Measurements from ENCODE around the gene GMDS.
"Not testable (repeated sequence)": the region's sequence is repeated elsewhere in the genome, so short reads cannot be mapped to it uniquely, and the experiment has no call there.

GMDS gene

DNA sequence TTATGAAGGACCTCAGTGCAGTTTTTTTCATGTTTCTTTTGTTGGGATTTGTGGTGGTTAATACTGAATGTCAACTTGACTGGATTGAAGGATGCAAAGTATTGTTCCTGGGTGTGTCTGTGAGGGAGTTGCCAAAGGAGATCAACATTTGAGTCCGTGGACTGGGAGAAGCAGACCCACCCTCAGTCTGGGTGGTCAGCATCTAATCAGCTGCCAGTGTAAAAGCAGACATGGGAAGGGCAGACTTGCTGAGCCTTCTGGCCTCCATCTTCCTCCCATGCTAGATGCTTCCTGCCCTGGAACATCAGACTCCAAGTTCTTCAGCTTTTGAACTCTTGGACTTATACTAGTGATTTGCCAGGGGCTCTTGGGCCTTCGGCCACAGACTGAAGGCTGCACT, 553.6 kb downstream of the GMDS start:
- DNase-seq (ENCODE audit: low spot score in 2 of 2); H3K9me3 Mint-ChIP-seq; H3K36me3 Mint-ChIP-seq (ENCODE audit: insufficient read depth); H3K27me3 Mint-ChIP-seq; H3K4me1 Mint-ChIP-seq; H3K4me3 Mint-ChIP-seq; ATAC-seq (replicated peaks; ENCODE audit: extremely low read depth, poor library complexity, severe bottlenecking); H3K27ac Mint-ChIP-seq (ENCODE audit: low read depth): not testable (repeated sequence)

DNA sequence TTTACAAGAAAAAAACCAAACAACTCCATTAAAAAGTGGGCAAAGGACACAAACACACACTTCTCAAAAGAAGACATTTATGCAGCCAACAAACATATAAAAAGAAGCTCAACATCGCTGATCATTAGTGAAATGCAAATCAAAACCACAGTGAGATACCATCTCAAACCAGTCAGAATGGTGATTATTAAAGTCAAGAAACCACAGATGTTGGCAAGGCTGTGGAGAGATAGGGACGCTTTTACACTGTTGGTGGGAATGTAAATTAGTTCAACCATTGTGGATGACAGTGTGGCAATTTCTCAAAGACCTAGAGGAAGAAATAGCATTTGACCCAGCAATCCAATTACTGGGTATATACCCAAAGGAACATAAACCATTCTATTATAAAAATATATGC, 554.7 kb downstream of the GMDS start:
- ATAC-seq (replicated peaks; ENCODE audit: extremely low read depth, poor library complexity, severe bottlenecking); H3K27me3 Mint-ChIP-seq; H3K27ac Mint-ChIP-seq (ENCODE audit: low read depth); DNase-seq (ENCODE audit: low spot score in 2 of 2); H3K9me3 Mint-ChIP-seq; H3K4me1 Mint-ChIP-seq; H3K4me3 Mint-ChIP-seq; H3K36me3 Mint-ChIP-seq (ENCODE audit: insufficient read depth): not testable (repeated sequence)

DNA sequence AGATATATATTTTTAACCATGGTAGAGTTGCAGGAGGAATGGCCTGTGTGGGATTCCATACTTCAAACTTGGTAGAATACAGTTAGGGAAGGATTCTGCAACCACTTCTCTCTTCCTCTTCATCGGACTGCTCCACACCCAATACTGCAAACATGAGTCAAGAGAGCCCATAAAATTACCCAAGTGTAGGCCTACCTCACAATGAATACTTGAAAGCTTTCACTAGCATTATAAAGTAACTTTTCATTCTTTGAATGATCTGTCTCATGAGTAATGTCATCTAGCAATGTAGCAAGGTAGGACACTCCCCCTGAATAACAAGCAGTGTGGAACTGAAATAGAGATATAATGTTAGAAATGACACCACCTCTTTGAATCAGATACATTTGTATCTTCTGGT, 556.3 kb downstream of the GMDS start:
- H3K9me3 Mint-ChIP-seq = no peaks in the 10 kb centered on the region
- no peak overlapping the region for H3K27ac Mint-ChIP-seq (ENCODE audit: low read depth)
- ATAC-seq (replicated peaks; ENCODE audit: extremely low read depth, poor library complexity, severe bottlenecking) = no peak

DNA sequence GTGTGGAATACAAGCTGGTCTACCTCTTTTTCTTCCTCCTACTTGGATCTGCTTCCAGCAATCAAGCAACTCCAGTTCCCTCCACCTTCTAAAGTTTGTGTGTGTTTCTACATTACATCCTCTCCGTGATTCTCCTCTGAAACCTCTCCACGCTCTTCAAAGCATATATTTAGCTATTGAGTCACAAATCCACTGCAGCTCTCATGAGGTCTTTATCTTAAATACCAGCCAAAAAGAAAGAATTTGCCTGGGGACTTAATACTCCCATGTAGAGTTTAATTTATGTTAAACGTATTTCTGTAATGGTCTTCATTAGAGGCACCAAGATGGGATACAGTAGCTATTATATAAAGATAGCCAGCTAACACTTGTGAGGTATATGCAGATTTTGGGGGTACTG, 557.0 kb downstream of the GMDS start:
- ATAC-seq (replicated peaks; ENCODE audit: extremely low read depth, poor library complexity, severe bottlenecking) (no peak), DNase-seq (ENCODE audit: low spot score in 2 of 2) (no peak)
- no peaks in the 10 kb centered on the region for H3K36me3 Mint-ChIP-seq (ENCODE audit: insufficient read depth)
- H3K27ac Mint-ChIP-seq (ENCODE audit: low read depth) = no peak overlapping the region
- no peaks in the 10 kb centered on the region for H3K27me3 Mint-ChIP-seq
- no peak overlapping the region for H3K4me3 Mint-ChIP-seq
- H3K9me3 Mint-ChIP-seq = no peaks in the 10 kb centered on the region
- no peaks in the 10 kb centered on the region for H3K4me1 Mint-ChIP-seq

More for the DNA sequence above, 556.3 kb downstream of the GMDS start:
- DNase-seq (ENCODE audit: low spot score in 2 of 2) = no peak
- H3K4me1 Mint-ChIP-seq = no peaks in the 10 kb centered on the region
- H3K4me3 Mint-ChIP-seq = no peak overlapping the region
- H3K36me3 Mint-ChIP-seq (ENCODE audit: insufficient read depth) = no peaks in the 10 kb centered on the region
- no peaks in the 10 kb centered on the region for H3K27me3 Mint-ChIP-seq

DNA sequence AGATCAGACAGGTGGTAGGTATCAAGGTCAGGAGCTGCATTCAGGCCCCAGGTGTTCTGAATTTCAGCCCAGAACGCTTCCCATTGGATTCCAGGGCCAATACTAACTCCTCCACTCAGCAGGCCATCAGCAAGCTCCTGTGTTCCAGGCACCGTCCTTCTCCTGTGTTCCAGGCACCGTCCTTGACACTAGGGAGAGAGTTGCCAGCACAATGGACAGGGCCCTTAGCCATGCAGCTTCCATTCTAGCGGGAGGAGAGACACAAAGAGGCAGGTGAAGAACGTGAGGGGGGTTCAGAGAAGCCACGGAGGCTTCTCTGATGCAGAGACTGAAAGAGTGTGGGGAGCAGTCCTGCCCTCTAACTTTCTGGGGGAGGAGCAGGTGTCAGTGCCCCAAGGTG, 558.0 kb downstream of the GMDS start:
- H3K27me3 Mint-ChIP-seq = no peaks in the 10 kb centered on the region
- H3K9me3 Mint-ChIP-seq = no peaks in the 10 kb centered on the region
- H3K4me3 Mint-ChIP-seq = no peak overlapping the region
- H3K36me3 Mint-ChIP-seq (ENCODE audit: insufficient read depth) = no peaks in the 10 kb centered on the region
- no peaks in the 10 kb centered on the region for H3K4me1 Mint-ChIP-seq
- H3K27ac Mint-ChIP-seq (ENCODE audit: low read depth) = no peak overlapping the region
- DNase-seq (ENCODE audit: low spot score in 2 of 2) = no peak
- ATAC-seq (replicated peaks; ENCODE audit: extremely low read depth, poor library complexity, severe bottlenecking) = no peak

DNA sequence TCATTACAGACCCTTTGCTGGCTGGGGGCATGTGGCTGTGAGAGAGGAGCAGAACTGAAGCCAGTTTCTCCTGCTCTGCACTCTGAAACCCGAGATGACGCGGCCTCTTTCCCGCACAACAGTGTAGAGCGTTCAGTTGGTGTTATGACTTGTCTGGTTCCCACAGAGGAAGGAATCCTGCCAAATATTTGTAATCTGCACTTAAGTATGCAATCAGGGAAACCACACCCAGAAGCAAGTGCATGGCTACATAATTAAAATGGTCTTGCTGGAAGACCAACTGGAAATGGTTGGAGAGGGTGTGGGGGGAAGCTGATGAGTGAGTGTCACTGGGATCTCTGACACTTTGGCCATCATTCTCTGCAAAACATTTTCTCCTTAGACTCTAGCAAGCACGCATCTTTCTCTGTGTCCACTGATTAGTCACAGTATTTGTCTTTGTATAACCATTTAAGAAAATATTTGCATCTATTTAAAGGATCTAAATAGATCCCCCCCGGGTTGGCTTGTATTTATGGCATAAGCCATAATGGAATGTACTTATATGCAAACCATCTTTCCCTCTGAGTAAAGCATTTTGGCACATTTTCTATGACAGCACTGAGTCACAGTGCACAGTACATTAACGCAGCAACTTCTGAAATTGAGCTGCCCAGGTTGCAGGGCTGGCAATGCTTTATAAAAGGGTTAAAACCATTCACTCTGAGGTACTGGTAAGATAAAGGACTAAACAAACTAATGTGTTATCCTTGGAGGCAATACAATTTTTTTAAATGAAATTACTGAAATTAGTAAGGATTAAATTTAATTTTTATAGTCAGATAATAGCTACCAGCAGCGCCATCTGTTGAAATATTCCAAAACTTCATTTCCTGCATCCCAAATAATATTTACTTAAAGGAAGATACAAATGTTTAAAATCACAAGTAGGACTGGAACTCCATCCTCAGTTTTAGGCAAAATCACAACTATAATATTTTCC, 559.0 kb downstream of the GMDS start:
- H3K4me1 Mint-ChIP-seq = no peaks in the 10 kb centered on the region
- H3K36me3 Mint-ChIP-seq (ENCODE audit: insufficient read depth) = no peaks in the 10 kb centered on the region
- no peak for DNase-seq (ENCODE audit: low spot score in 2 of 2)
- H3K4me3 Mint-ChIP-seq = no peak overlapping the region
- no peaks in the 10 kb centered on the region for H3K9me3 Mint-ChIP-seq
- H3K27ac Mint-ChIP-seq (ENCODE audit: low read depth) = no peak overlapping the region
- H3K27me3 Mint-ChIP-seq = no peaks in the 10 kb centered on the region
- no peak for ATAC-seq (replicated peaks; ENCODE audit: extremely low read depth, poor library complexity, severe bottlenecking)

DNA sequence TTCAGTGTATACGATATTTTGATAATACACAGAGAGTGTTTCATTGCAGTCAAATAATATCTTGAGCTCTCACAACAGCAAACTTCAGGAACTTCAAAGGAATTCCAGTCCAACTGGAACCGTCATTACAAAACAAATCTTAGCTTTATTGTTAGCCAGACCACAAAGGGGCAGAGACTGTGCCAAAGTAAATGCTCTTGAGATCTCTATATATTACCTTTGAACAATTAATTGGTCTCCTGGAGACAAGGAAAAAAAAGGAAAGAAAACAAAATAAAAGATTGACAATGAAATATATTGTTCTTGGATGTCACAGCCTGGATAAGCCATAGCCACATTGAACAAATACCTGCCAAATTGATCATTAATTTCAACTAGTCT, 565.7 kb downstream of the GMDS start:
- Mint-ChIP-seq H3K27me3 (no peaks in the 10 kb centered on the region), H3K9me3 (no peaks in the 10 kb centered on the region), H3K27ac (ENCODE audit: low read depth) (no peak overlapping the region), H3K4me3 (no peak overlapping the region), H3K4me1 (no peaks in the 10 kb centered on the region), H3K36me3 (ENCODE audit: insufficient read depth) (peaks cover 2% of the 10 kb centered on the region)
- ATAC-seq (replicated peaks; ENCODE audit: extremely low read depth, poor library complexity, severe bottlenecking) (no peak), DNase-seq (ENCODE audit: low spot score in 2 of 2) (no peak)

DNA sequence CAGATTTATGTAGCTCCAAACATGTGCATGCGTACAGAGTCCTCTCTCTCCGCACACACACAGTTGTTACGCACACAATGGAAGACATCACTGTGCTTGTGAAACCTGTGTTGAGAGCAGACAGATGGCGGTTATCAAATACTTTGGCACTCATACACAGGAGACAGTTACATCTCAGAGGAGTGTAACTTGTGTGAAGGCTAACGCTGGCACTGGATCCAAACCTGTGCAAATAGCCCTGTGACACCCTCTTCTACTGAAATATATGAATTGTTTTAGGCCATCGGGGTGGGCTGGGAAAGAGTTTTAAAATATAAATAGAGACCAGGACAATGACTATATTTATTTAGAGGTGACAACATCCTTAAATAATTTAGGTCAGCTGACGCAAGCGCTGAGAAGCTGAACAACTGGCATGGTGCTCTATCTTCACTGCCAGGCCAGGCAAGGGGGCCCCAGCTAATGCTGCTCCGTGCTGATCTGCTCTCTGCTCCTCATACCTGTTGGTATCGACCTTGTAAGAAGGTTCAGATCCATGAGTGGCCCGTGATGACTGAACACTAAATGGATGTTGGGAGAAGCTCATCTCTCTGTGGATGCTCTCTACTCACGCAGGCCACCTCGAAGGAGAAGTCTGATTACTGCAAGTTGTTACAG, 566.2 kb downstream of the GMDS start:
- Mint-ChIP-seq H3K9me3 (no peaks in the 10 kb centered on the region), H3K36me3 (ENCODE audit: insufficient read depth) (peaks cover 2% of the 10 kb centered on the region), H3K27me3 (no peaks in the 10 kb centered on the region), H3K4me1 (no peaks in the 10 kb centered on the region), H3K27ac (ENCODE audit: low read depth) (no peak overlapping the region), H3K4me3 (no peak overlapping the region)
- DNase-seq (ENCODE audit: low spot score in 2 of 2) = no peak
- no peak for ATAC-seq (replicated peaks; ENCODE audit: extremely low read depth, poor library complexity, severe bottlenecking)

DNA sequence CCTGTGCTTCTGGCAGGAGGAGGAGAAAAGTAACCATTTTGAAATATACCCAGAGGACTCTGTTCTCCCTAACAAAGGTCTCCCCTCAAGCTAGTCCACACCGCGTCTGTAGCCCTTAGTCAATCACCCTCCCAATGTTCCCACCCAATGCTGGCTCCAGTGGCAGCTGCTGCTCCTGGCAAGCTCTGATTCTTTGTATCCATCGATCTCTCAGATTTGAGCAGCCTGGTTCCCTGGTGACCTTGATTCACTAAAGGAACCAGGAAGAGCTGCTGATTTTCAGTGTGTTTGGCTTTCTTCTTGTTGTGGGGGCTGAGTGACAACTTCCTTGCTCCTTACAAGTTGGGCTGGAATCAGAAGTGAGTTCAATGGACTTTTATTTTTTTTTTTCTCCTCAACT, 567.2 kb downstream of the GMDS start:
- DNase-seq (ENCODE audit: low spot score in 2 of 2) = no peak
- Mint-ChIP-seq H3K27me3 (no peaks in the 10 kb centered on the region), H3K27ac (ENCODE audit: low read depth) (no peak overlapping the region), H3K4me3 (no peak overlapping the region), H3K4me1 (no peaks in the 10 kb centered on the region), H3K9me3 (no peaks in the 10 kb centered on the region), H3K36me3 (ENCODE audit: insufficient read depth) (peaks cover 2% of the 10 kb centered on the region)
- no peak for ATAC-seq (replicated peaks; ENCODE audit: extremely low read depth, poor library complexity, severe bottlenecking)

DNA sequence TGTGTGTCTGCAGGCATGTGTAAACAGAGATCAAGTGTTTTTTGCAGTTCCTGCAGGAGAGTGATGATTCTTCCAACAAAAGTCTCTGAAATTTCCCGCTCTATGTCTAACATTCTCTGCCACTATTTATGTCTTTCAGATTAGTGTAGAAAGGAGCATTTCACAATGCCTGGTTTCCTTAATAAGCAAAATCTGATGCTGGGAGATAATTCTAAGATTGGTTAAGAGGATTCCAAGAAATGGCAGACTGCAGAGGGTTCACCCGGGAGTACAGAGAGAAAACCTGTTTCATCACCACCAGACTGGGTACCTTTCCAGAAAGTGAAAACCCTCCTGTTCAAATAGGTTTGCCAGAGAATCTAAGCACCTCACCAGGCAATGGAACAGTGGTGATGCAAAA, 573.0 kb downstream of the GMDS start:
- Mint-ChIP-seq H3K4me3 (no peak overlapping the region), H3K36me3 (ENCODE audit: insufficient read depth) (no peaks in the 10 kb centered on the region), H3K27me3 (no peaks in the 10 kb centered on the region), H3K4me1 (no peaks in the 10 kb centered on the region), H3K9me3 (no peaks in the 10 kb centered on the region), H3K27ac (ENCODE audit: low read depth) (no peak overlapping the region)
- no peak for ATAC-seq (replicated peaks; ENCODE audit: extremely low read depth, poor library complexity, severe bottlenecking)
- no peak for DNase-seq (ENCODE audit: low spot score in 2 of 2)

DNA sequence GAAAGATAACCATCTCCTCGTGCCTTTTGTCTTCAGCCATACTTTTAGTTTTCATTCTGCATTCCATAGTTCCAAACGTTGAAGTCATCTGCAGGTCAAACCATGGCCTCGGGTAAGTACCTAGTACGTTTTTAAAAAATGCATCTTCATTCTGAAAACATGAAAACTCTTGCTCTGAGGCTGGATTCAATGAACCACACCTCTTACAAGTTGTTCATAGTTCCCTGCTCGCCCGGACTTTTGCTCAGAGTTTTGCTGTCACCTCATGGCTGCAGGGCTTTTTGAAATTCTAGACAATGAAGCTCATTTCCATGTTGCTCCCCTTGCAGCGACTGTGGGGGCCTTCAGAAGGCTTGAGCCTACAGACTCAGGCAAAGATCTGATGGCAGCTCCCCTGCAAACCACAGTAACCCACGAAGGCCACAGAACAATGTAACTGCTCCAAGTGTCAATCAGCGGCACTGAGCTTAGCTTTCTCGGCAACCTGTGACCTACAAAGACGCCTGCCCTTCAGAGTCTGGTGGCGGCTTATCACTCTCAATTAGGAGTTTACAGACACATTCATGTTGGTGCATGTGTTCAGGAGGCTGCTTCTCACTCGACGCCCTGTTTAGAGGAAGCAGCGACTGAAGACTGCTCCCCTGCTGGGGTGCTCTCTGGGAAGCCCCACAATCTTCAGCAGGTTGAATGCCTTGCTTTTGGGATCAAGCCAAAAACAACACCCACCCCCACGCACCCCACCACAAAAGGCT, 574.5 kb downstream of the GMDS start:
- Mint-ChIP-seq H3K4me1 (no peaks in the 10 kb centered on the region), H3K27ac (ENCODE audit: low read depth) (no peak overlapping the region), H3K4me3 (no peak overlapping the region), H3K36me3 (ENCODE audit: insufficient read depth) (no peaks in the 10 kb centered on the region), H3K27me3 (no peaks in the 10 kb centered on the region), H3K9me3 (no peaks in the 10 kb centered on the region)
- ATAC-seq (replicated peaks; ENCODE audit: extremely low read depth, poor library complexity, severe bottlenecking) (no peak), DNase-seq (ENCODE audit: low spot score in 2 of 2) (no peak)

DNA sequence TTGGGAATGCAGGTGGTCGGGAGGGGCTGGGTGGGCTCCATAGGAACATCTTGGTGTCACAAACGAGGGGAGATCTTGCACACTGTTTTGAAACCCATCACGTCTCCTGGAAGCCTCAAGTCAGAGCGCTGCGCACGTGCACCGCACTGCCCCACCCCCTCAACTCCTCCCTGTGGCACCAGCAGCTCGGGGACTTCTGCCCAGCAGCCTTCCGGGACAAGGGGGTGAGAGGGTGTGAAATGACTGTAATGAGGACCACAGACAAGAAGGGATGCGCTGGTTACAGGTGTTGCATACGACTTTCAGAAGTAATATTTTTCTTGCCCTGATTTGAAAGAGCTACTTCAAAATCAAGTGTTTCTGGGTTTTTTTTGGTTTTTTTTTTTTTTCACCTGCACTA, 575.4 kb downstream of the GMDS start:
- DNase-seq (ENCODE audit: low spot score in 2 of 2) (no peak), ATAC-seq (replicated peaks; ENCODE audit: extremely low read depth, poor library complexity, severe bottlenecking) (no peak)
- no peaks in the 10 kb centered on the region for H3K27me3 Mint-ChIP-seq
- H3K4me3 Mint-ChIP-seq = no peak overlapping the region
- no peaks in the 10 kb centered on the region for H3K9me3 Mint-ChIP-seq
- H3K36me3 Mint-ChIP-seq (ENCODE audit: insufficient read depth) = no peaks in the 10 kb centered on the region
- H3K4me1 Mint-ChIP-seq = no peaks in the 10 kb centered on the region
- H3K27ac Mint-ChIP-seq (ENCODE audit: low read depth) = no peak overlapping the region
